HEK293T (cell line): Measurements from ENCODE around the gene NINL.

Source experiments
- CTCF ChIA-PET: fragments of 350-600 bp; formaldehyde crosslinking; extraction: SDS; loops from one replicate; lab custom pipeline; 2021; ENCODE audit warnings: antibody characterized with exemption, inconsistent platforms; lab: Yijun Ruan, JAX
- POLR2A ChIA-PET: fragments of 350-600 bp; formaldehyde crosslinking; extraction: SDS; loops from one replicate; lab custom pipeline; 2020; ENCODE audit warnings: antibody characterized with exemption, inconsistent platforms; lab: Yijun Ruan, JAX
- DNase-seq: peaks from one replicate; pipeline ENCODE4 v3.0.0; 2012; ENCODE audit warnings: mixed read lengths; ENCODE audit errors: extremely low spot score
- ARNT ChIP-seq: fragments of 450-650 bp; IDR thresholded peaks from 2 replicates; pipeline ENCODE4 v1.6.1; 2017; ENCODE audit warnings: mild to moderate bottlenecking
- BHLHE40 ChIP-seq: fragments of 450-650 bp; IDR thresholded peaks from 2 replicates; pipeline ENCODE4 v1.6.1; 2016; ENCODE audit warnings: mild to moderate bottlenecking, moderate library complexity, borderline replicate concordance
- CTBP1 ChIP-seq: fragments of 450-650 bp; IDR thresholded peaks from 2 replicates; pipeline ENCODE4 v1.6.1; 2016; ENCODE audit warnings: borderline replicate concordance
- ELF4 ChIP-seq: fragments of 450-650 bp; IDR thresholded peaks from 2 replicates; pipeline ENCODE4 v1.6.1; 2017; ENCODE audit warnings: antibody characterized with exemption
- FOXA1 ChIP-seq: fragments of 450-650 bp; IDR thresholded peaks from 2 replicates; pipeline ENCODE4 v1.6.1; 2016; ENCODE audit warnings: mild to moderate bottlenecking
- FOXK2 ChIP-seq: fragments of 450-650 bp; IDR thresholded peaks from 2 replicates; pipeline ENCODE4 v1.6.1; 2016; ENCODE audit warnings: mild to moderate bottlenecking
- FOXM1 ChIP-seq: fragments of 450-650 bp; IDR thresholded peaks from 2 replicates; pipeline ENCODE4 v1.6.1; 2017; ENCODE audit warnings: mild to moderate bottlenecking, borderline replicate concordance
- HDGF ChIP-seq: fragments of 450-650 bp; IDR thresholded peaks from 2 replicates; pipeline ENCODE4 v1.6.1; 2017; ENCODE audit warnings: antibody characterized with exemption, borderline replicate concordance
- L3MBTL2 ChIP-seq: fragments of 450-650 bp; conservative IDR thresholded peaks from 2 replicates; pipeline ENCODE4 v1.6.1; 2016; ENCODE audit warnings: mild to moderate bottlenecking
- LEF1 ChIP-seq: fragments of 450-650 bp; IDR thresholded peaks from 2 replicates; pipeline ENCODE4 v1.6.1; 2017; ENCODE audit warnings: mild to moderate bottlenecking, borderline replicate concordance
- NFRKB ChIP-seq: fragments of 450-650 bp; IDR thresholded peaks from 2 replicates; pipeline ENCODE4 v1.6.1; 2016; ENCODE audit warnings: mild to moderate bottlenecking, moderate library complexity
- SP1 ChIP-seq: fragments of 450-650 bp; IDR thresholded peaks from 2 replicates; pipeline ENCODE4 v1.6.1; 2017
- SUZ12 ChIP-seq: fragments of 450-650 bp; IDR thresholded peaks from 2 replicates; pipeline ENCODE4 v1.6.1; 2016; ENCODE audit warnings: mild to moderate bottlenecking
- TARDBP ChIP-seq: fragments of 450-650 bp; IDR thresholded peaks from 2 replicates; pipeline ENCODE4 v1.6.1; 2016
- ZNF384 ChIP-seq: fragments of 450-650 bp; IDR thresholded peaks from 2 replicates; pipeline ENCODE4 v1.6.1; 2016
- TF ChIP-seq, protein P1 (sequence below): fragments of 450-650 bp; IDR thresholded peaks from 2 replicates; pipeline ENCODE4 v1.6.1; 2016

NINL gene

DNA sequence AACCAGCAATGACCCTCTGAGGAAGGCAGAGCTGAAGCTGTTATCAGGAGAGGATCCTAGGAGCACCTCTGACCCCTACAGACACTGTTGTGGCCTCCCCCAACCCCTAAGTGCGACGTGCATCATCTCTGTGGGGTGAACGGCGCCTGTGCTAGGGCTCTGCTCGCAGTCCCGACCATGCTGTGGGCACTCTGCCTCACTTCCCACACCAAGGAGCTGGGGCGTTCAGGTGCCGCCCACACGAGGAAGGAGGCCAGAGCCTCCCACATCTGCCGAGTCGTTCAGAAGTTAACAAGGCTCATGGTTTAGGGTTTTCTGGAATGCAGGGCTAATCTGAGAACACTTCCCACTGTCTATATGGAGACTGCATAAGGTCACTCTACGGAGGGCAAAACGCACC is 115.8 kb downstream of the NINL start:
- CTCF ChIA-PET, result no interaction called here
- TF ChIP-seq CTBP1 (no peak), FOXK2 (no peak), TARDBP (no peak), FOXA1 (no peak), L3MBTL2 (no peak), BHLHE40 (no peak)
- TF ChIP-seq, protein P1, sequence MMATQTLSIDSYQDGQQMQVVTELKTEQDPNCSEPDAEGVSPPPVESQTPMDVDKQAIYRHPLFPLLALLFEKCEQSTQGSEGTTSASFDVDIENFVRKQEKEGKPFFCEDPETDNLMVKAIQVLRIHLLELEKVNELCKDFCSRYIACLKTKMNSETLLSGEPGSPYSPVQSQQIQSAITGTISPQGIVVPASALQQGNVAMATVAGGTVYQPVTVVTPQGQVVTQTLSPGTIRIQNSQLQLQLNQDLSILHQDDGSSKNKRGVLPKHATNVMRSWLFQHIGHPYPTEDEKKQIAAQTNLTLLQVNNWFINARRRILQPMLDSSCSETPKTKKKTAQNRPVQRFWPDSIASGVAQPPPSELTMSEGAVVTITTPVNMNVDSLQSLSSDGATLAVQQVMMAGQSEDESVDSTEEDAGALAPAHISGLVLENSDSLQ, result no peak
- no peak for DNase-seq
- POLR2A ChIA-PET, result no interaction called here

GRCh38 chr20:25468126-25469075 is 116.9 kb downstream of the NINL start:
- POLR2A ChIA-PET, result no interaction called here
- CTCF ChIA-PET, result no interaction called here
- TF ChIP-seq FOXM1 (no peak), ELF4 (no peak), TARDBP (no peak)
- no peak for DNase-seq

- DNase-seq, result no peak
- POLR2A ChIA-PET, result no interaction called here
- CTCF ChIA-PET, result no interaction called here
- TF ChIP-seq FOXK2 (no peak), CTBP1 (no peak), BHLHE40 (no peak), HDGF (no peak), LEF1 (no peak), NFRKB (no peak), SP1 (no peak), SUZ12 (no peak), ARNT (no peak), L3MBTL2 (no peak), TARDBP (no peak), ELF4 (no peak), ZNF384 (no peak), FOXM1 (no peak)
- TF ChIP-seq, protein P1, result no peak
Observed at GRCh38 chr20:25467441-25467840, 117.9 kb downstream of the NINL start.

DNA sequence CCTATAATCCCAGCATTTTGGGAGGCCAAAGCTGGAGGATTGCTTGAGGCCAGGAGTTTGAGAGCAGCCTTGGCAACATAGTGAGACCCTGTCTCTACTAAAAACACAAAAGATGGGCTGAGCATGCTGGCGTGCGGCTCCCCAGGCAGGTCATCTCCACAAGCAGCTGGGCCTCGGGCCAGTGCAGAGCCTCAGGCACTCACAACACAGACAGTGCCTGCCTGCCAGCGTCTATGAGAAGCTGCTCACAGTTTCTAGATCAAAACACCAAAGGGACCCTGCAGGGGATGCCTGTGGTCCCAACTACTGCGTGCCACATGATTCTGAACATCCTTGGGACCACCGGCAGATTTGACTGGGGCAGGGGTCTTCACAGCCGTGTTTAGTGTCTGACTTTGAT is 118.5 kb downstream of the NINL start:
- ChIA-PET POLR2A (no interaction called here), CTCF (no interaction called here)
- DNase-seq, result no peak
- TF ChIP-seq ELF4, result no peak
- no peak for TF ChIP-seq ARNT
- TF ChIP-seq, protein P1, result no peak
- no peak for TF ChIP-seq FOXM1
- TF ChIP-seq HDGF, result no peak
- TF ChIP-seq LEF1, result no peak
- no peak for TF ChIP-seq FOXK2
- no peak for TF ChIP-seq CTBP1
- TF ChIP-seq NFRKB, result no peak
- TF ChIP-seq BHLHE40, result no peak
- no peak for TF ChIP-seq FOXA1

DNA sequence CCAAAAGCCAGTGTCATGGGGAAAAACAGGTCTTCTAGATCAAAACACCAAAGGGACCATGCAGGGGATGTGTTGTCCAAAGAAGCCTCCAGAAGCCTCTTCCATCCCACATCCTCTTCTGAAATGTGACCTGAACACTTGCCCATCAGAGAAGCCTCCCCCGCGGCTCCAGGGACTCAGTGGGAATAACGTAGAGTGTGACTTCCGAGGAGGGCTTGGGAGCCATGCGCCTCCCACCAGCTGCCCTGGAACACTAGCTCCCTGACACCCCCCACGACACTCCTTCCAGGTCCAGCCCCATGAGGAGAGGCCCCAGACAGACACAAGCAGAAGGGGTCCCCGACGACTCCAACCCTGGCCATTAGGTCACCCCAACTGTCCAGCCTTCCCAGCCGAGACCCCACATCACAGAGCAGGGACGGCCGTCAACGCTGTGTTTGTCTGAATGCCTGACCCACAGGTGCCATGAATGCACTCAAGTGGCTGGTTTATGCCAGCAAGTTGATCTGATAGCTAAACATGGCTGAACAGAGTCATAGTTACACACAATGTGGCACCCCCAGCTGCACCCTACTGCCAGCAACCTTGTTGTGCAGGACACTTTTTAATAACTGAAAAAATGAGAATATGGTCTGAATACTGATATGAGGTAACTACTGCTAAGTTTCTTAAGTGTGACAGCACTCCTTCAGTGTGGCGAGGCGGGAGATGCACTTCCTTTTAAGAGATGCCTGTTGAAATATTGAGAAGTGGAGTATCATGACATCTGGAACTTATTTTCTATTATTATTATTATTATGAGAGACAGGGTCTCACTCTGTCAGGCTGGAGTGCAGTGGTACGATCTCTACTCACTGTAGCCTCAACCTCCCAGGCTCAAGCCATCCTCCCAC is 119.8 kb downstream of the NINL start:
- TF ChIP-seq L3MBTL2, result no peak
- TF ChIP-seq ARNT, result no peak
- no peak for TF ChIP-seq FOXM1
- no peak for TF ChIP-seq TARDBP
- TF ChIP-seq CTBP1, result no peak
- TF ChIP-seq HDGF, result no peak
- TF ChIP-seq SP1, result no peak
- CTCF ChIA-PET, result no interaction called here
- POLR2A ChIA-PET, result no interaction called here
- DNase-seq, result no peak

DNA sequence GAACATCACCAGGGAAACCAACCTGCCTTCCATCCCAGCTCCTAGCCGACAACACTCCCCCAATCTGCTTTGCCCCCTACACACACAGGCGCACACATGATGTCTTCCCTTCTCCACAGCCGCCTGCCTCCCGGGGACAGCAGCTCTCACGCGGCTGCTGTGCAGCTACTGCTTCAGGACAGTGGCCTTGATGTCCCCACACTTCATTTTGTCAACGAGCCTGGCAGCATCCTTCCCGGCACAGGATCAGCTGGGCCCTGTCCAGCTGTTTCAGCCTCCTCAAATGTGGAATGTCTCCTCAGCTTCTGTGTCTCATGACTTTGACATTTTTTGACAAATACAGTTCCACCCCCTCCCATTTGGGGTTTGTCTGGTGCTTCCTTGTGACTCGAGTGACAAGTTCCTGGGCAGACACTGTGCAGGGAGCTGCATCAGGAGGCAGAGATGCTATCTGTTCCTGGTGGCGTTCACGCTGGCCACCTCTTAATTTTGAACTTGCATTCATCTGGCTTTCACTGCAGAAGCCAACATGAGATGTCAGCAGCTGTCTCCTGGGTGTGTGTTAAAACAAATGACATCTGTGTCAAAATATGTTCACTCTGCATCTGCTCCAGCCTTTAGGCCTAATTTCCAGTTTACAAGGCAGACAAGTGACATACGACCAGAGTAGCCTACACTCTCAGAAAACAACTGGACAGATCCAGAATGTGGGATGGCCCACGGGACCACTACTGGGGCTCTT is 120.7 kb downstream of the NINL start:
- TF ChIP-seq FOXM1 (no peak), SP1 (no peak), ARNT (no peak), LEF1 (no peak), TARDBP (no peak), ELF4 (no peak)
- TF ChIP-seq, protein P1, result no peak
- CTCF ChIA-PET, result no interaction called here
- no peak for DNase-seq
- POLR2A ChIA-PET, result no interaction called here
